Upper lobe of left lung (tissue), 4 donors: ENCODE data around the gene FGF14.

Source experiments
- CTCF ChIP-seq, 6 experiments: fragments of 450-650 bp in 4 of 6; fragments of 200-600 bp in 2 of 6; sonication (generic) in 2 of 6; IDR thresholded peaks; one replicate each; pipeline ENCODE4 v1.5.1; 2016 to 2019; ENCODE audit warnings: antibody characterized with exemption in 6 of 6
- EP300 ChIP-seq, 4 donors: sonication (generic); formaldehyde crosslinking; IDR thresholded peaks; one replicate each; pipeline ENCODE4 v1.5.1; 2017; ENCODE audit warnings: antibody characterized with exemption in 4 of 4, control low read depth in 2 of 4
- POLR2A ChIP-seq, 4 donors: fragments of 450-650 bp; IDR thresholded peaks; one replicate each; pipeline ENCODE4 v1.5.1; 2016 to 2017; ENCODE audit warnings: antibody characterized with exemption in 4 of 4, mild to moderate bottlenecking in 2 of 4
- POLR2AphosphoS5 ChIP-seq, 2 donors: sonication (generic); formaldehyde crosslinking; IDR thresholded peaks; one replicate each; pipeline ENCODE4 v1.5.1; 2017; ENCODE audit warnings: antibody characterized with exemption in 2 of 2

GRCh38 chr13:102400675-102401145, 1.1 kb downstream of the FGF14 start:
- TF ChIP-seq CTCF (IDR thresholded peaks at IDR 0.05) (no peak), POLR2A (IDR thresholded peaks at IDR 0.05) (no peak), EP300 (IDR thresholded peaks at IDR 0.05) (no peak), POLR2AphosphoS5 (IDR thresholded peaks at IDR 0.05) (no peak)
